AG09309 (cell line): ENCODE measurements around the gene CLTB.
"Not testable (repeated sequence)": the region's sequence is repeated elsewhere in the genome, so short reads cannot be mapped to it uniquely, and the experiment has no call there.

Source experiments
- DNase-seq: peaks from one replicate; pipeline ENCODE4 v3.0.0-alpha.2; 2010; ENCODE audit warnings: low read depth
- H3K4me3 ChIP-seq: 2 replicates; pipeline ENCODE4 v1.5.1; 2011; ENCODE audit warnings: mild to moderate bottlenecking, low read depth, low read length, moderate library complexity; ENCODE audit not compliant: control insufficient read depth
- CTCF ChIP-seq: IDR thresholded peaks from 2 replicates; pipeline ENCODE4 v1.5.1; 2011; ENCODE audit warnings: mild to moderate bottlenecking, low read depth, low read length, inconsistent platforms; ENCODE audit not compliant: insufficient read depth, control insufficient read depth; ENCODE audit errors: missing control alignments

CLTB gene

GRCh38 chr5:176447978-176448608, 31.8 kb upstream of the CLTB start, which contains the start of gene FAF2:
FAF2 (plus strand) TSS chr5:176448385; CDS start chr5:176448408, 23 bp downstream.
- peak; percentile 98 for DNase-seq
- TF ChIP-seq CTCF: peak; percentile 84
- peak within 1 kb of the TSS; percentile 88 for H3K4me3 ChIP-seq

GRCh38 chr5:176447591-176447977, 31.2 kb upstream of the CLTB start:
- no peak for TF ChIP-seq CTCF
- DNase-seq: no peak

GRCh38 chr5:176446884-176447590, 30.7 kb upstream of the CLTB start:
- no peak for TF ChIP-seq CTCF
- DNase-seq: no peak
- peak overlapping the region; percentile 74 for H3K4me3 ChIP-seq

More at GRCh38 chr5:176447591-176447977, 31.2 kb upstream of the CLTB start:
- peak overlapping the region; percentile 74 for H3K4me3 ChIP-seq

GRCh38 chr5:176446028-176446665, 29.8 kb upstream of the CLTB start:
- no peak overlapping the region for H3K4me3 ChIP-seq
- no peak for DNase-seq
- TF ChIP-seq CTCF: no peak

- H3K4me3 ChIP-seq: no peak overlapping the region
- TF ChIP-seq CTCF: no peak
- DNase-seq: no peak
Measured at GRCh38 chr5:176444742-176445141, 28.4 kb upstream of the CLTB start.

- not testable (repeated sequence) for DNase-seq, H3K4me3 ChIP-seq
Measured at GRCh38 chr5:176442911-176443310, 26.6 kb upstream of the CLTB start.

GRCh38 chr5:176441921-176442323, 25.6 kb upstream of the CLTB start:
- no peak overlapping the region for H3K4me3 ChIP-seq
- no peak for DNase-seq
- TF ChIP-seq CTCF: no peak
